Tibial artery (tissue), 4 donors: ENCODE results near the gene LGALS16.
"Not testable (repeated sequence)": the region's sequence is repeated elsewhere in the genome, so short reads cannot be mapped to it uniquely, and the experiment has no call there.

Experiments
- DNase-seq, 2 donors: peaks; one replicate each; pipeline ENCODE4 v3.0.0-alpha.2; 2019
- H3K27ac ChIP-seq, 2 donors: fragments of 200-600 bp; sonication (generic) in 1 of 2; 1 replicate in 1 of 2; 2 replicates in 1 of 2; pipeline ENCODE4 v1.5.1; 2018 to 2019; ENCODE audit warnings: mild to moderate bottlenecking in 1 of 2
- H3K27me3 ChIP-seq, 2 donors: fragments of 200-600 bp; sonication (generic) in 1 of 2; one replicate each; pipeline versions ENCODE4 v1.5.1 to v1.6.0; 2016 to 2019
- H3K36me3 ChIP-seq, 3 donors: fragments of 200-600 bp; sonication (generic) in 2 of 3; one replicate each; pipeline ENCODE4 v1.5.1; 2016 to 2019; ENCODE audit warnings: mild to moderate bottlenecking in 2 of 3
- H3K4me1 ChIP-seq, 4 donors: fragments of 200-600 bp; sonication (generic) in 2 of 4; 1 replicate in 3 of 4; 2 replicates in 1 of 4; pipeline ENCODE4 v1.5.1; 2016 to 2019
- H3K4me3 ChIP-seq, 2 donors: fragments of 200-600 bp; sonication (generic) in 1 of 2; 1 replicate in 1 of 2; 2 replicates in 1 of 2; pipeline ENCODE4 v1.5.1; 2018 to 2019; ENCODE audit warnings: mild to moderate bottlenecking in 2 of 2
- H3K9me3 ChIP-seq, 3 donors: fragments of 200-600 bp; sonication (generic) in 1 of 3; one replicate each; pipeline ENCODE4 v1.5.1; 2016 to 2019
- CTCF ChIP-seq, 2 experiments: fragments of 200-600 bp in 1 of 2; fragments of 450-650 bp in 1 of 2; IDR thresholded peaks; one replicate each; pipeline ENCODE4 v1.5.1; 2017 to 2019; ENCODE audit warnings: antibody characterized with exemption in 2 of 2, mild to moderate bottlenecking in 1 of 2, moderate library complexity in 1 of 2
- intact Hi-C: fragments of 100-400 bp; cut with DNase I; formaldehyde crosslinking; loops from one replicate; pipeline ENCODE4 v1.15.0; 2023; ENCODE audit warnings: low total_unique reads

Gene LGALS16

GRCh38 chr19:39655613-39656012 is at the start of gene LGALS16:
TSS of gene LGALS16 (plus strand) at chr19:39655913. CDS start at chr19:39655962, 49 bp downstream.
- no peak for DNase-seq
- H3K4me1 ChIP-seq = no peaks in the 10 kb centered on the region
- H3K27ac ChIP-seq = no peak within 1 kb of the TSS
- no peak within 1 kb of the TSS for H3K4me3 ChIP-seq
- intact Hi-C loops = no loop called here
- H3K36me3 ChIP-seq = no peaks in the 10 kb centered on the region
- no peaks in the 10 kb centered on the region for H3K27me3 ChIP-seq
- no peak for TF ChIP-seq CTCF (IDR thresholded peaks at IDR 0.05)
- H3K9me3 ChIP-seq = no peaks in the 10 kb centered on the region

- Histone ChIP-seq H3K4me1 (no peaks in the 10 kb centered on the region), H3K9me3 (no peaks in the 10 kb centered on the region), H3K4me3 (no peak overlapping the region), H3K36me3 (no peaks in the 10 kb centered on the region), H3K27ac (no peak overlapping the region), H3K27me3 (no peaks in the 10 kb centered on the region)
- TF ChIP-seq CTCF (IDR thresholded peaks at IDR 0.05) = no peak
- intact Hi-C loops = no loop called here
- no peak for DNase-seq
Measured at GRCh38 chr19:39607021-39607420, 48.7 kb upstream of the LGALS16 start.

GRCh38 chr19:39607561-39607960 is 48.2 kb upstream of the LGALS16 start:
- H3K9me3 ChIP-seq = no peaks in the 10 kb centered on the region
- no peaks in the 10 kb centered on the region for H3K27me3 ChIP-seq
- no peak for TF ChIP-seq CTCF (IDR thresholded peaks at IDR 0.05)
- H3K27ac ChIP-seq = no peak overlapping the region
- no peak overlapping the region for H3K4me3 ChIP-seq
- DNase-seq = no peak
- H3K36me3 ChIP-seq = no peaks in the 10 kb centered on the region
- intact Hi-C loops = no loop called here
- no peaks in the 10 kb centered on the region for H3K4me1 ChIP-seq

GRCh38 chr19:39613597-39613996 is 42.1 kb upstream of the LGALS16 start:
- TF ChIP-seq CTCF (IDR thresholded peaks at IDR 0.05) = no peak
- no peaks in the 10 kb centered on the region for H3K4me1 ChIP-seq
- H3K27ac ChIP-seq = no peak overlapping the region
- no peak overlapping the region for H3K4me3 ChIP-seq
- intact Hi-C loops = no loop called here
- DNase-seq = no peak
- H3K27me3 ChIP-seq = no peaks in the 10 kb centered on the region
- no peaks in the 10 kb centered on the region for H3K9me3 ChIP-seq
- no peaks in the 10 kb centered on the region for H3K36me3 ChIP-seq

- intact Hi-C loops = no loop called here
- DNase-seq = no peak
- H3K4me1 ChIP-seq = no peaks in the 10 kb centered on the region
- no peak overlapping the region for H3K4me3 ChIP-seq
- TF ChIP-seq CTCF (IDR thresholded peaks at IDR 0.05) = no peak
- no peak overlapping the region for H3K27ac ChIP-seq
- no peaks in the 10 kb centered on the region for H3K36me3 ChIP-seq
- no peaks in the 10 kb centered on the region for H3K9me3 ChIP-seq
- no peaks in the 10 kb centered on the region for H3K27me3 ChIP-seq
Measured at GRCh38 chr19:39617745-39618144, 38.0 kb upstream of the LGALS16 start.

GRCh38 chr19:39623946-39624345 is 31.8 kb upstream of the LGALS16 start:
- H3K4me1 ChIP-seq = no peaks in the 10 kb centered on the region
- no peak overlapping the region for H3K4me3 ChIP-seq
- H3K27ac ChIP-seq = no peak overlapping the region
- TF ChIP-seq CTCF (IDR thresholded peaks at IDR 0.05) = no peak
- no peak for DNase-seq
- no peaks in the 10 kb centered on the region for H3K9me3 ChIP-seq
- no peaks in the 10 kb centered on the region for H3K36me3 ChIP-seq
- H3K27me3 ChIP-seq = peaks cover 0 to 9% of the 10 kb centered on the region in 2 donors
- intact Hi-C loops = no loop called here

- H3K4me1 ChIP-seq, H3K36me3 ChIP-seq, intact Hi-C loops, H3K4me3 ChIP-seq, H3K9me3 ChIP-seq, DNase-seq, H3K27me3 ChIP-seq, H3K27ac ChIP-seq: not testable (repeated sequence)
Measured at GRCh38 chr19:39627631-39628030, 28.1 kb upstream of the LGALS16 start.
